Choroid plexus epithelial cell (primary cell): ENCODE results near the gene SGCD.

Experiments
- DNase-seq: peaks from one replicate; pipeline ENCODE4 v3.0.0-alpha.2; 2010; ENCODE audit warnings: low read depth
- H3K4me3 ChIP-seq: 2 replicates; pipeline ENCODE4 v1.5.1; 2011; ENCODE audit warnings: low read depth, mild to moderate bottlenecking, control low read depth, low read length, moderate library complexity
- TF ChIP-seq, protein P1 (sequence below): conservative IDR thresholded peaks from 2 replicates; pipeline ENCODE4 v1.5.1; 2011; ENCODE audit warnings: low read depth, mild to moderate bottlenecking, control low read depth, inconsistent platforms, low read length, moderate library complexity

Gene SGCD

DNA sequence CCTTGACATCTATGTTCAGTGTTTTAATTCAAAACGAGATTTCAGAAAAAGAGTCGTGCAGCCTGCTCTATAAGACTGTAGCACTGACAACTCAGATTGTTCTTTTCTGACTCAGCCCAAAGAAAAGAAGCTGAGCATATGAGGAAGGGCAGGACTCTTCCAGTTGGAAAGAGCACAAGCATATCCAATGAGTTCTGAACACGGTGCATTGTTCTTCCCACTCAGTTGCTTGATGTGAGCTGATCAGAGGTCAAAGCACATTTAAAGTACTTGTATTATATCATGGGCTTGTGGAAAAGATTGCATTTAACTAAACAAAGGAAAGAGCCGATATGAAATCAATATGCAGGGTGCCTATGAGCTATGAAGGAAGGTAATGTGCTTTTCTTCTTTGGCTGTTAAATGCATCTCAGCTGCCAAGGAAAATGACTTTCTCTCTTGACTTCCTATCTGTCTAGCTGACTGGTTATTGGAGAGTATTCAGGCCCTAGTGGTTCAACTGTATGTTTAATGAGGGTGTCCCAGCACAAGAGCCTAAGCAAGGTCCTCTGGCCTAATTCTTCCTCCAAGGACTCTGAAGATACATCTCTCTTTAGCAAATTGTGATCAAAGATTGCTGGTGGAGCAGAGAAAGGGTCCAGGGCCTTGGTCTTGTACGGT is 296.5 kb downstream of the SGCD start:
- TF ChIP-seq, protein P1, sequence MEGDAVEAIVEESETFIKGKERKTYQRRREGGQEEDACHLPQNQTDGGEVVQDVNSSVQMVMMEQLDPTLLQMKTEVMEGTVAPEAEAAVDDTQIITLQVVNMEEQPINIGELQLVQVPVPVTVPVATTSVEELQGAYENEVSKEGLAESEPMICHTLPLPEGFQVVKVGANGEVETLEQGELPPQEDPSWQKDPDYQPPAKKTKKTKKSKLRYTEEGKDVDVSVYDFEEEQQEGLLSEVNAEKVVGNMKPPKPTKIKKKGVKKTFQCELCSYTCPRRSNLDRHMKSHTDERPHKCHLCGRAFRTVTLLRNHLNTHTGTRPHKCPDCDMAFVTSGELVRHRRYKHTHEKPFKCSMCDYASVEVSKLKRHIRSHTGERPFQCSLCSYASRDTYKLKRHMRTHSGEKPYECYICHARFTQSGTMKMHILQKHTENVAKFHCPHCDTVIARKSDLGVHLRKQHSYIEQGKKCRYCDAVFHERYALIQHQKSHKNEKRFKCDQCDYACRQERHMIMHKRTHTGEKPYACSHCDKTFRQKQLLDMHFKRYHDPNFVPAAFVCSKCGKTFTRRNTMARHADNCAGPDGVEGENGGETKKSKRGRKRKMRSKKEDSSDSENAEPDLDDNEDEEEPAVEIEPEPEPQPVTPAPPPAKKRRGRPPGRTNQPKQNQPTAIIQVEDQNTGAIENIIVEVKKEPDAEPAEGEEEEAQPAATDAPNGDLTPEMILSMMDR = no peak
- no peak for DNase-seq
- H3K4me3 ChIP-seq = no peak overlapping the region

DNA sequence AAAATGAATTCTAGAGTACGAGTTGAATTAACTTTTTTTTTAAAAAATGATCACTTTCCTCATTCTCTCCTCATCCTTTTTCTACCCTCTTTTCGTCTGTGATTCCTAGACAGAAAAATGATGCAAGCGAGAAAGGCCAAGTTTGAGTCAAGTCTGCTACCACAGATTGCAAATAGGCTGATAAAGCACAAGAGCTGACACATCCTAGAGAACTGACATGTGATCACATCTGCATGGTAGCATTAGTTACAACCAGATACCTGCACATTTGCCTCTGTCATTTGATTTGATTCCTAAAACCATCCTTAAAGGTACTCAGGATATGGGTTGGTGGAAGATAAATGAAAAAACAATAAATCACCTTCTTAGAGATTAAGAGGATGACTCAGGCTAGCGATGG is 297.7 kb downstream of the SGCD start:
- H3K4me3 ChIP-seq = no peak overlapping the region
- DNase-seq = no peak
- TF ChIP-seq, protein P1 = no peak

DNA sequence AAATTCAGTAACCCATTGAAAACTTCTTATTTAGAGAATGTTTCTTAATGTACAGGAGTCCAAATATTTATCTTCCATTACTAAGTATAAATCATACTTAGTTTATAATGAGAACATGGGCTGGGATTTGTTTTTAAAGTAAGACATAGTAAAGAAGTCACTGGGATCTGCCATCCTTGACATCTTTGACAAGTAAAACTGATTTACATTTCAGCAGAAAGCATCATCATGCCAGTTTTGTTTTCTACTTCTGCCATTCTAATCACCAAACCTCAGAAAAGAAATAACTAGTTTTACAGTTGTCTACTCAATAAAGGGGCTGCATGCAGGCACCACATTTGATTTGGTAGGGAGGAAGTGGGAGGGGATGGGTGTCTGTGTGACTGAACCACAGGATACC is 301.5 kb downstream of the SGCD start:
- no peak overlapping the region for H3K4me3 ChIP-seq
- DNase-seq = no peak
- TF ChIP-seq, protein P1 = no peak

DNA sequence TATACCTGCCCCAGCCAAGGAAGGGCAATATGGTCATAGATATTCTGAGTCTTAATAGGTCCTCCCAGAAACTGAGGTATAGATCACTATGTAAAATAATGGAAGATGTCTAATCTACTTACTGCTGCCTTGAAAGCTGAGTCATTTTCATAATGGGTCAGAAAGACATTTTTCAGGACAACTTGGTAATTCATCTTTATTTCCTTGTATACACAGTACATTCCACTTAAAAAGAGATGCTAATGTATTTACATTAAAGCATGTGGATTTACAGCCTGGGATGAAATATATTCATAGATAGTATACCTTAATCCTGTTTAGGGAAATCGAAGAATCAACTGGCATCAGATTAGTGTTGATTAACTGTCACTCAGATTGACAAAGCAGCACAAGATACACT is 304.0 kb downstream of the SGCD start:
- no peak for DNase-seq
- no peak overlapping the region for H3K4me3 ChIP-seq
- TF ChIP-seq, protein P1 = no peak

DNA sequence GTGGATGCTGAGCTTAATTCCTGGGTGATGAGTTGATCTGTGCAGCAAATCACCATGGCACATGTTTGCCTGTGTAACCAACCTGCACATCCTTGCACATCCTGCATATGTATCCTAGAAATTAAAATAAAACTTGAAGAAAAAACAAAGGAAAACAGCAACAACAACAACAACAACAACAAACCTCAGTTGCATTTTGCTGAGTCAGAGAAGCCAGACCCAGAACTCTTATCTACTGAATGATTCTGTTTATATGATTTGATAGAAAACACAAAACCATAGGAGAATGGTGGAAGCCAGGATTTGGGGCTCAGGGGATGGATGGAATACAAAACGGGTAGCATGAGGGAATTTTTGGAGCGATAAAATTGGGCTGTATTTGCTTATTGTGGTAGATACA is 307.3 kb downstream of the SGCD start:
- H3K4me3 ChIP-seq = no peak overlapping the region
- no peak for DNase-seq
- TF ChIP-seq, protein P1 = no peak

DNA sequence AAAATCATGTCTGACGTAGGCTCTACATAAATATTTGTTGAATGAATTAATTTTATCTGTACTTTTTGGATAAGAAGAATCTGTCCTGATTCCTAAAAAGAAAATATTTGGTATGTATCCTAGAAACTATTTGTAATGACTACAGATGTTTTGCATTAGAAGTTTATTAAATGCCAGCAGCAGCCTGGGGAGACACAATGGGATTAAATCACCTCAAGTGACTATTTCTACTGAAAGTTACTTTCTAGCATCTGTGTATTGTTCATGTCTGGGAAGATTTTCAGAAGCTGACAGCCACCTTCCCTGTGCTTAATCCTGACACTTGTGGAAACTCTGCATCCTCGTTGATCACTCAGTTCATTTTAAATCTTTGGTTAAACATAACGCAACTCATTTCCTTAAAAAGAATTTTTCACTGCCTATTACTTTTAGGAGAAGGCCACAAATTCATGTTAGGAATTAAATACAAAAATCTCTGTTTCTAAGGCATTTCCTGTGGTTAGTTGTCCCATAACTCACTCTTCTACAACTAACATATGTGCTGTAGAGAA is 313.8 kb downstream of the SGCD start:
- H3K4me3 ChIP-seq = no peak overlapping the region
- no peak for DNase-seq
- TF ChIP-seq, protein P1 = no peak

DNA sequence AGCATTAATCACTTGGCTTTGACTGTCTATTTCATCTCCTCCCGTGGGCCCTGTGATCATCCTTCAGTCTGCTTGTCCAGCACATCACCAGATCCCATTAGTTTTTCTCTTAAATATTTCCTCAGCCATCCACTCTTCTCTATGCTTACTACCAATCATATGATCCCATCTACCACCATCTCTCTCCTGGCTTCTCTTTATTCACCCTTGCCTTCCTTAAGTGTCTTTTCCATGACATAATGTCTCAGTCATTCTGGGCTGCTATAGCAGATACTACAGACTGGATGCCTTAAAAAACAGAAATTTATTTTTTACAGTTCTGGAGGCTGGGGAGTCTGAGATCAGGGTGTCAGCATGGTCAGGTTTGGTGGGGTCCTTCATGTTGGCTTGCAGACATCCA is 314.7 kb downstream of the SGCD start:
- TF ChIP-seq, protein P1 = no peak
- DNase-seq = no peak

More for the DNA sequence above, 314.7 kb downstream of the SGCD start:
- H3K4me3 ChIP-seq = no peak overlapping the region
